Measurements from ENCODE around the gene SLC13A4.

The SLC13A4 gene

GRCh38 chr7:135745703-135746312, 17.8 kb upstream of the SLC13A4 start:
- no peak for TF ChIP-seq EZH2 (IDR thresholded peaks at IDR 0.05; ENCODE audit: borderline replicate concordance, low read depth, low read length, severe bottlenecking)
- TF ChIP-seq, protein P1, sequence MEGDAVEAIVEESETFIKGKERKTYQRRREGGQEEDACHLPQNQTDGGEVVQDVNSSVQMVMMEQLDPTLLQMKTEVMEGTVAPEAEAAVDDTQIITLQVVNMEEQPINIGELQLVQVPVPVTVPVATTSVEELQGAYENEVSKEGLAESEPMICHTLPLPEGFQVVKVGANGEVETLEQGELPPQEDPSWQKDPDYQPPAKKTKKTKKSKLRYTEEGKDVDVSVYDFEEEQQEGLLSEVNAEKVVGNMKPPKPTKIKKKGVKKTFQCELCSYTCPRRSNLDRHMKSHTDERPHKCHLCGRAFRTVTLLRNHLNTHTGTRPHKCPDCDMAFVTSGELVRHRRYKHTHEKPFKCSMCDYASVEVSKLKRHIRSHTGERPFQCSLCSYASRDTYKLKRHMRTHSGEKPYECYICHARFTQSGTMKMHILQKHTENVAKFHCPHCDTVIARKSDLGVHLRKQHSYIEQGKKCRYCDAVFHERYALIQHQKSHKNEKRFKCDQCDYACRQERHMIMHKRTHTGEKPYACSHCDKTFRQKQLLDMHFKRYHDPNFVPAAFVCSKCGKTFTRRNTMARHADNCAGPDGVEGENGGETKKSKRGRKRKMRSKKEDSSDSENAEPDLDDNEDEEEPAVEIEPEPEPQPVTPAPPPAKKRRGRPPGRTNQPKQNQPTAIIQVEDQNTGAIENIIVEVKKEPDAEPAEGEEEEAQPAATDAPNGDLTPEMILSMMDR (IDR thresholded peaks at IDR 0.05; ENCODE audit: borderline replicate concordance, extremely low read depth, low read length, poor library complexity, severe bottlenecking) = no peak
- no peak for DNase-seq
- Histone ChIP-seq H3K4me1 (ENCODE audit: insufficient read depth, low read length) (no peaks in the 10 kb centered on the region), H3K79me2 (ENCODE audit: insufficient read depth, low read length) (no peaks in the 10 kb centered on the region), H3K9me3 (ENCODE audit: insufficient read depth, low read length, severe bottlenecking) (no peaks in the 10 kb centered on the region), H3K36me3 (ENCODE audit: insufficient read depth, low read length) (no peaks in the 10 kb centered on the region), H4K20me1 (ENCODE audit: insufficient read depth, low read length) (no peaks in the 10 kb centered on the region; the same call in 1 of the 2 replicates), H3K4me2 (ENCODE audit: insufficient read depth, low read length) (no peak overlapping the region), H3K27ac (ENCODE audit: low read length) (no peak overlapping the region), H3K27me3 (ENCODE audit: insufficient read depth, low read length, poor library complexity) (peaks cover 5% of the 10 kb centered on the region), H2AFZ (ENCODE audit: low read depth, low read length) (no peak overlapping the region), H3K4me3 (ENCODE audit: low read depth in 1 of 2, low read length in 2 of 2) (no peak overlapping the region), H3K9ac (ENCODE audit: low read depth, low read length) (no peak overlapping the region)
- no peak for ATAC-seq (ENCODE audit: insufficient read depth, low read depth)

DNA sequence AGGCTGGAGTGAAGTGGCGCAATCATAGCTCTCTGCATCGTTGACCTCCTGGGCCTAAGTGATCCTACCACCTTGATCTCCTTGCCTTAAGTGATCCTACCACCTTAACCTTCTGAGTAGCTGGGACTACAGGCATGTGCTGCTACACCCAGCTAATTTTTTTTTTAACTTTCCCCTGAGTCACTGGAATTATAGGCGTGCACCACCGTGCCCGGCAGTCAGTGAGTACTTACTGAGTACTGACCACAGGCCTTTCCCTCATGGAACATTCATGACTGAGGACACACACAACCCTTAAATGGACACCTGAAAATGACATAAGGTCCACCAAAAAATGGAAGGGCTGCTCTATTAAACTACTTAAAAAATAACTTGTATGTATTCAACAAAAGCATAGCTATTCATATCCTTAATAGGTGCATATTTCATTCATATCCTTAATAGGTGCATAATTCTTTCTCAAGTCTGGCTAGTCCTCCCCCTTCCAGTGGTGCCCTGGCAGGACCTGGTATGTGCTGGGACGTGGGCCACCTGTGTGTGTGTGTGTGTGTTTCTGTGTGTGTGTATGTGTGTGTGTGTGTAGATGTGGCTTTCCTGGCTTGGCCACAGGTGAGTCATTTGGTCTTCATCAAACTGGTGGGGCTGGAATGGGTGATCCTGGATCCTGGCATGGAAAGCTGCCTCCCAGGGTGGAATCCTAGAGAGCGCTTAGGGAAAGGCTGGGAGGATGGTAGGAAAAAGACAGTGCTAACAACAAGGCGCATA, 17.1 kb upstream of the SLC13A4 start:
- no peak for TF ChIP-seq EZH2 (IDR thresholded peaks at IDR 0.05; ENCODE audit: borderline replicate concordance, low read depth, low read length, severe bottlenecking)
- TF ChIP-seq, protein P1 (IDR thresholded peaks at IDR 0.05; ENCODE audit: borderline replicate concordance, extremely low read depth, low read length, poor library complexity, severe bottlenecking) = no peak
- H3K9me3 ChIP-seq (ENCODE audit: insufficient read depth, low read length, severe bottlenecking) = no peaks in the 10 kb centered on the region
- no peak overlapping the region for H3K27ac ChIP-seq (ENCODE audit: low read length)
- DNase-seq = no peak
- no peaks in the 10 kb centered on the region for H3K79me2 ChIP-seq (ENCODE audit: insufficient read depth, low read length)
- no peak for ATAC-seq (ENCODE audit: insufficient read depth, low read depth)
- no peak overlapping the region for H3K4me2 ChIP-seq (ENCODE audit: insufficient read depth, low read length)
- no peak overlapping the region for H3K9ac ChIP-seq (ENCODE audit: low read depth, low read length)
- no peaks in the 10 kb centered on the region for H3K36me3 ChIP-seq (ENCODE audit: insufficient read depth, low read length)
- no peaks in the 10 kb centered on the region for H3K4me1 ChIP-seq (ENCODE audit: insufficient read depth, low read length)
- peaks cover 5% of the 10 kb centered on the region for H3K27me3 ChIP-seq (ENCODE audit: insufficient read depth, low read length, poor library complexity)
- no peak overlapping the region for H2AFZ ChIP-seq (ENCODE audit: low read depth, low read length)
- H3K4me3 ChIP-seq (ENCODE audit: low read depth in 1 of 2, low read length in 2 of 2) = no peak overlapping the region
- H4K20me1 ChIP-seq (ENCODE audit: insufficient read depth, low read length) = no peaks in the 10 kb centered on the region; the same call in 1 of the 2 replicates

DNA sequence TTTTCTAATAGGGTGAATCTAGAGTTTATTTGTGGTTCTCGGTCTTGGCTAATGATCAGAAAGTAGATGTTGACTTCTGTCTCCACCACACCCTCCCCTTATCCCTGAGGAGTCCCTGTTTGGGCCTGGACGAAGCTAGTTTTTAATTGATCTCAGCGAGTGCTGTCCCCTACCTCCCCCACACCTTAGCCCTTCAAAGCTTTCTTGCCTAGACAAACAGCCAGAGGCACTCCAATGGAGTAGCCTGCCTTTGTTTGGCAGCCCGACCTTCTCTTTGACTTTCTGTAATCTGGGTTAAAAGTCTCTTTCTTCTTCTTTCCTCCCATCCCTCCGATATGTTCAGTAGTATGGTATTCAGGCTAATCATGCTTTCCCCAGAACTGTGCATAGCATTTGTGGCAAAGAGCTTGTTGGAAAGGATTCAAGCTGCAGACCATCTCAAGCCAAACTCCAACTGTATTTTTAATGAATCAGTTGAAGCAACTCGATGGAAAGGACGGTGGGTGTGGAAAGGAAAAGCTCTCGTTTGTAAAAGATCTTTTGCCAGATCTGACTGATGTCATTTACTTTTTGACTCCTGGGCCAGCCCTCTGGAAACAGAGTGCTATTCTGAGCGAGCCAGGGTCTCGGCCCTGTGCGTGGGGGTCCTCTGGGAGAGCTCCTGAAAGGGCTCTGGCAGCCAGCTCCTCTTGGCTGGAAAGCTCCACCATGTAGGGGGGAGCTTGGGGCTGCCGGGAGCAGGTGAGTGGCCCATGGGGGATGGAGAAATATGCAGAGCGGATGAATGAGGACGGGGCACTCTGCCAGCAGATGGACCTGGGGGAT, 16.1 kb upstream of the SLC13A4 start:
- Histone ChIP-seq H3K4me2 (ENCODE audit: insufficient read depth, low read length) (no peak overlapping the region), H3K27ac (ENCODE audit: low read length) (no peak overlapping the region), H3K9ac (ENCODE audit: low read depth, low read length) (no peak overlapping the region), H3K27me3 (ENCODE audit: insufficient read depth, low read length, poor library complexity) (peaks cover 5% of the 10 kb centered on the region), H2AFZ (ENCODE audit: low read depth, low read length) (no peak overlapping the region), H3K4me3 (ENCODE audit: low read depth in 1 of 2, low read length in 2 of 2) (no peak overlapping the region), H4K20me1 (ENCODE audit: insufficient read depth, low read length) (no peaks in the 10 kb centered on the region; the same call in 1 of the 2 replicates), H3K36me3 (ENCODE audit: insufficient read depth, low read length) (no peaks in the 10 kb centered on the region), H3K79me2 (ENCODE audit: insufficient read depth, low read length) (no peaks in the 10 kb centered on the region), H3K9me3 (ENCODE audit: insufficient read depth, low read length, severe bottlenecking) (no peaks in the 10 kb centered on the region), H3K4me1 (ENCODE audit: insufficient read depth, low read length) (no peaks in the 10 kb centered on the region)
- TF ChIP-seq, protein P1 (IDR thresholded peaks at IDR 0.05; ENCODE audit: borderline replicate concordance, extremely low read depth, low read length, poor library complexity, severe bottlenecking) = no peak
- no peak for TF ChIP-seq EZH2 (IDR thresholded peaks at IDR 0.05; ENCODE audit: borderline replicate concordance, low read depth, low read length, severe bottlenecking)
- no peak for ATAC-seq (ENCODE audit: insufficient read depth, low read depth)
- no peak for DNase-seq

All from DND-41 (cell line).